Astrocyte (in vitro differentiated cells and primary cell): ENCODE results near the gene CNGA3.

ENCODE experiments used
- EZH2 ChIP-seq: IDR thresholded peaks from 2 replicates; pipeline ENCODE4 v1.6.1; 2012; ENCODE audit warnings: mild to moderate bottlenecking, low read length, inconsistent platforms; ENCODE audit not compliant: insufficient read depth
- TF ChIP-seq, protein P1 (sequence below): IDR thresholded peaks from 2 replicates; pipeline ENCODE4 v1.5.1; 2011; ENCODE audit warnings: low read depth, mild to moderate bottlenecking, inconsistent platforms, low read length, moderate library complexity; ENCODE audit not compliant: insufficient read depth

GRCh38 chr2:98422449-98422848 is 76.2 kb downstream of the CNGA3 start:
- TF ChIP-seq, protein P1, sequence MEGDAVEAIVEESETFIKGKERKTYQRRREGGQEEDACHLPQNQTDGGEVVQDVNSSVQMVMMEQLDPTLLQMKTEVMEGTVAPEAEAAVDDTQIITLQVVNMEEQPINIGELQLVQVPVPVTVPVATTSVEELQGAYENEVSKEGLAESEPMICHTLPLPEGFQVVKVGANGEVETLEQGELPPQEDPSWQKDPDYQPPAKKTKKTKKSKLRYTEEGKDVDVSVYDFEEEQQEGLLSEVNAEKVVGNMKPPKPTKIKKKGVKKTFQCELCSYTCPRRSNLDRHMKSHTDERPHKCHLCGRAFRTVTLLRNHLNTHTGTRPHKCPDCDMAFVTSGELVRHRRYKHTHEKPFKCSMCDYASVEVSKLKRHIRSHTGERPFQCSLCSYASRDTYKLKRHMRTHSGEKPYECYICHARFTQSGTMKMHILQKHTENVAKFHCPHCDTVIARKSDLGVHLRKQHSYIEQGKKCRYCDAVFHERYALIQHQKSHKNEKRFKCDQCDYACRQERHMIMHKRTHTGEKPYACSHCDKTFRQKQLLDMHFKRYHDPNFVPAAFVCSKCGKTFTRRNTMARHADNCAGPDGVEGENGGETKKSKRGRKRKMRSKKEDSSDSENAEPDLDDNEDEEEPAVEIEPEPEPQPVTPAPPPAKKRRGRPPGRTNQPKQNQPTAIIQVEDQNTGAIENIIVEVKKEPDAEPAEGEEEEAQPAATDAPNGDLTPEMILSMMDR = no peak
- TF ChIP-seq EZH2 = no peak
